HL-60 (cell line): ENCODE results near the gene GLUL.

Experiments
- DNase-seq, 2 experiments: peaks; one replicate each; pipeline ENCODE4 v3.0.0-alpha.2; 2010 to 2020; ENCODE audit warnings: low read depth in 1 of 2, low spot score in 1 of 2
- H3K27ac ChIP-seq: fragments of 250-450 bp; sonication (Bioruptor Pico); replicated peaks from 2 replicates; pipeline ENCODE4 v1.5.1; 2020; ENCODE audit warnings: mild to moderate bottlenecking, moderate library complexity
- H3K27me3 ChIP-seq: fragments of 250-450 bp; sonication (Bioruptor Pico); 2 replicates; pipeline ENCODE4 v1.5.1; 2021; ENCODE audit warnings: mild to moderate bottlenecking, moderate library complexity; ENCODE audit not compliant: insufficient read depth, poor library complexity, severe bottlenecking
- H3K4me3 ChIP-seq: replicated peaks from 2 replicates; pipeline ENCODE4 v1.5.1; 2011; ENCODE audit warnings: mild to moderate bottlenecking, control low read depth, low read length; ENCODE audit not compliant: insufficient read depth
- GABPA ChIP-seq: IDR thresholded peaks from 2 replicates; pipeline ENCODE4 v1.6.1; 2012; ENCODE audit warnings: low read depth
- POLR2AphosphoS5 ChIP-seq: IDR thresholded peaks from 2 replicates; pipeline ENCODE4 v1.6.1; 2012; ENCODE audit warnings: low read depth
- SPI1 ChIP-seq: IDR thresholded peaks from 2 replicates; pipeline ENCODE4 v1.6.1; 2012; ENCODE audit warnings: low read depth, mild to moderate bottlenecking, borderline replicate concordance
- TF ChIP-seq, protein P1 (sequence below): IDR thresholded peaks from 2 replicates; pipeline ENCODE4 v1.6.1; 2012; ENCODE audit warnings: low read depth; ENCODE audit not compliant: insufficient replicate concordance
- TF ChIP-seq, protein P2 (sequence below): IDR thresholded peaks from one replicate; pipeline ENCODE4 v1.5.1; 2011; ENCODE audit warnings: low read length, control low read depth, inconsistent platforms; ENCODE audit not compliant: insufficient read depth

GLUL gene

DNA sequence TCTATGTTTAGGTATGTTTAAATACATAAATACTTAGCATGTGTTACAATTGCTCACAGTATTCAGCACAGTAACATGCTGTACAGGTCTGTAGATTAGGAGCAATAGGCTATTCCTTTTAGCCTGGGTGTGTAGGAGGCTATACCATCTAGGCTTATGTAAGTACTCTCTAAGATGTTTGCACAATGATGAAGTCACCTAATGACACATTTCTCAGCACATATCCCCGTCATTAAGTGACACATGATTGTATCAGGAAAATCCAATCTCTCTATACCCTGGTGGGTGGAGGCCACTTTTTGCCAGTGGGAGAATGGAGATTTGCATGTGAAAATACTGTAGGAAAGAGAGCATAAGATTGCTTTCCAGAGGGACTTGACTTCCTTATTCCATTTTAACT lies 14.4 kb upstream of the GLUL start:
- TF ChIP-seq GABPA (no peak), POLR2AphosphoS5 (no peak)
- TF ChIP-seq, protein P1, sequence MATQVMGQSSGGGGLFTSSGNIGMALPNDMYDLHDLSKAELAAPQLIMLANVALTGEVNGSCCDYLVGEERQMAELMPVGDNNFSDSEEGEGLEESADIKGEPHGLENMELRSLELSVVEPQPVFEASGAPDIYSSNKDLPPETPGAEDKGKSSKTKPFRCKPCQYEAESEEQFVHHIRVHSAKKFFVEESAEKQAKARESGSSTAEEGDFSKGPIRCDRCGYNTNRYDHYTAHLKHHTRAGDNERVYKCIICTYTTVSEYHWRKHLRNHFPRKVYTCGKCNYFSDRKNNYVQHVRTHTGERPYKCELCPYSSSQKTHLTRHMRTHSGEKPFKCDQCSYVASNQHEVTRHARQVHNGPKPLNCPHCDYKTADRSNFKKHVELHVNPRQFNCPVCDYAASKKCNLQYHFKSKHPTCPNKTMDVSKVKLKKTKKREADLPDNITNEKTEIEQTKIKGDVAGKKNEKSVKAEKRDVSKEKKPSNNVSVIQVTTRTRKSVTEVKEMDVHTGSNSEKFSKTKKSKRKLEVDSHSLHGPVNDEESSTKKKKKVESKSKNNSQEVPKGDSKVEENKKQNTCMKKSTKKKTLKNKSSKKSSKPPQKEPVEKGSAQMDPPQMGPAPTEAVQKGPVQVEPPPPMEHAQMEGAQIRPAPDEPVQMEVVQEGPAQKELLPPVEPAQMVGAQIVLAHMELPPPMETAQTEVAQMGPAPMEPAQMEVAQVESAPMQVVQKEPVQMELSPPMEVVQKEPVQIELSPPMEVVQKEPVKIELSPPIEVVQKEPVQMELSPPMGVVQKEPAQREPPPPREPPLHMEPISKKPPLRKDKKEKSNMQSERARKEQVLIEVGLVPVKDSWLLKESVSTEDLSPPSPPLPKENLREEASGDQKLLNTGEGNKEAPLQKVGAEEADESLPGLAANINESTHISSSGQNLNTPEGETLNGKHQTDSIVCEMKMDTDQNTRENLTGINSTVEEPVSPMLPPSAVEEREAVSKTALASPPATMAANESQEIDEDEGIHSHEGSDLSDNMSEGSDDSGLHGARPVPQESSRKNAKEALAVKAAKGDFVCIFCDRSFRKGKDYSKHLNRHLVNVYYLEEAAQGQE = no peak
- DNase-seq = no peak
- Histone ChIP-seq H3K27ac (no peak overlapping the region), H3K4me3 (no peak overlapping the region), H3K27me3 (no peaks in the 10 kb centered on the region)

DNA sequence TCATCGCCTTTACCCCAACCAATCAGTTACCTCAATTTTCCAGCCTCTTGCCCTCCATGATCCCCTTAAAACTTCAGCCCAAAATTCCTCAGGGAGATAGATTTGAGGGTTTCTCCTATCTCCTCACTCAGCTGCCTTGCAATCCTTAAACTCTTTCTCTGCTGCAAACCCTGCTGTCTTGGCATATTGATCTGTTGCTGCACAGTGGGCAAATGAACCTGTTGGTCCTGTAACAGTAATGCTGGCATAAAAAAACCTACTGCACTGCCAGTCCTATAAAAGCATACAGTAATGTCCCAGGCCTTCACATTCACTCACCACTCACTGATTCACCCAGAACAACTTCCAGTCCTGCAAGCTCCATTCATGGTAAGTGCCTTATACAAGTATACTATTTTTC lies 14.0 kb upstream of the GLUL start:
- H3K27ac ChIP-seq = no peak overlapping the region
- no peak overlapping the region for H3K4me3 ChIP-seq
- no peaks in the 10 kb centered on the region for H3K27me3 ChIP-seq
- TF ChIP-seq, protein P1 = no peak
- no peak for TF ChIP-seq SPI1
- no peak for TF ChIP-seq GABPA
- no peak for TF ChIP-seq POLR2AphosphoS5
- TF ChIP-seq, protein P2, sequence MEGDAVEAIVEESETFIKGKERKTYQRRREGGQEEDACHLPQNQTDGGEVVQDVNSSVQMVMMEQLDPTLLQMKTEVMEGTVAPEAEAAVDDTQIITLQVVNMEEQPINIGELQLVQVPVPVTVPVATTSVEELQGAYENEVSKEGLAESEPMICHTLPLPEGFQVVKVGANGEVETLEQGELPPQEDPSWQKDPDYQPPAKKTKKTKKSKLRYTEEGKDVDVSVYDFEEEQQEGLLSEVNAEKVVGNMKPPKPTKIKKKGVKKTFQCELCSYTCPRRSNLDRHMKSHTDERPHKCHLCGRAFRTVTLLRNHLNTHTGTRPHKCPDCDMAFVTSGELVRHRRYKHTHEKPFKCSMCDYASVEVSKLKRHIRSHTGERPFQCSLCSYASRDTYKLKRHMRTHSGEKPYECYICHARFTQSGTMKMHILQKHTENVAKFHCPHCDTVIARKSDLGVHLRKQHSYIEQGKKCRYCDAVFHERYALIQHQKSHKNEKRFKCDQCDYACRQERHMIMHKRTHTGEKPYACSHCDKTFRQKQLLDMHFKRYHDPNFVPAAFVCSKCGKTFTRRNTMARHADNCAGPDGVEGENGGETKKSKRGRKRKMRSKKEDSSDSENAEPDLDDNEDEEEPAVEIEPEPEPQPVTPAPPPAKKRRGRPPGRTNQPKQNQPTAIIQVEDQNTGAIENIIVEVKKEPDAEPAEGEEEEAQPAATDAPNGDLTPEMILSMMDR = no peak
- DNase-seq = no peak

DNA sequence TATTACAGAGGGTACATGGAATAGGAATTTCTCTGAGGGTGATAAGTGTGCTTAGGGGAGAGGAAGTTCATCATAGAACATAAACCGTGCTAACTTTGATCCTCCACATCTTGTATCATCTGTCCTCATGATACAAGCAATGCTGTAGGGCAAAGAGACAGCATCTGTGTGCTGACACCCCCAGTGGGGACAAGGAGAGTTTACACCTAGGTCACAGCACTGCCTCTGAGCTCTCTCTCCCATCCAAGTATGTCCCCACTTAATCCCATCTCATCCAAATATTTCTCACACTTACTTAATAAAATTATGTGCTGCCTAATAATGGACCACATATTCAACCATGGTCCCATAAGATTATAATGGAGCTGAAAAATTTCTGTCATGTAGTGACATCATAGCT lies 13.2 kb upstream of the GLUL start:
- Histone ChIP-seq H3K27ac (no peak overlapping the region), H3K27me3 (no peaks in the 10 kb centered on the region), H3K4me3 (no peak overlapping the region)
- TF ChIP-seq, protein P2 = peak; percentile 22
- TF ChIP-seq POLR2AphosphoS5 = no peak
- no peak for TF ChIP-seq SPI1
- no peak for DNase-seq

DNA sequence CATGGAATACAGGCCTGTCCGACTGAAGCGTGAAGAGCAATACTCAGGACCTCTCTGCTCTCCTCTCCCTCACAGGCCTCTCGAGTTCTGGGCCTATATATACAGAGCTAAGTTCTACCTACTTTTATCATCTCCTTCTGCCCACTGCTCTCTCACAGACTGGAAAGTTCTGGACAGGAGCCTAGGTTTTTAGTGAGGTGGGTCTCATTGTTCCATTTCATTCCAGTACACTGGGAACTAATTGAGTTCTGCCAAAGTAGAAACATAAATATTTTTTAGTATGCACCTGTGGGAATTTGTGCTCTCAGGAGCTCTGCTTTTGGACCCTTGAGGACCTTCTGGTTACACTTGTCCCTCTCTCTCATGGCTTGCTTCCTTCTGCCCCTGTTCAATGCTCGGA lies 9.0 kb upstream of the GLUL start, which contains the start of gene TEDDM1:
TSS of gene TEDDM1 (minus strand) at position 101 of the 400 bp plus-strand sequence. CDS start 182 bp downstream, outside the sequence.
- TF ChIP-seq POLR2AphosphoS5 (no peak), SPI1 (no peak)
- TF ChIP-seq, protein P1 = no peak
- no peak within 1 kb of the TSS for H3K27ac ChIP-seq
- no peaks in the 10 kb centered on the region for H3K27me3 ChIP-seq
- H3K4me3 ChIP-seq = no peak within 1 kb of the TSS
- DNase-seq = no peak
